GM23248 (cell line): ENCODE data around the gene CCL22.

Experiments
- EZH2 ChIP-seq: fragments of 200-600 bp; sonication (generic); IDR thresholded peaks from 2 replicates; pipeline ENCODE4 v1.6.1; 2018; ENCODE audit warnings: antibody characterized with exemption, mild to moderate bottlenecking; ENCODE audit not compliant: insufficient read depth, poor library complexity, severe bottlenecking
- EZH2phosphoT487 ChIP-seq: fragments of 200-600 bp; sonication (generic); IDR thresholded peaks from 2 replicates; pipeline ENCODE4 v1.6.1; 2018; ENCODE audit warnings: antibody characterized with exemption, moderate library complexity, mild to moderate bottlenecking, low read depth; ENCODE audit not compliant: insufficient read depth

- no peak for TF ChIP-seq EZH2
- TF ChIP-seq EZH2phosphoT487 = no peak
Measured at GRCh38 chr16:57406881-57407280, 48.3 kb downstream of the CCL22 start.
